Renal cortex interstitium (tissue), 11 donors: ENCODE data around the gene PLAC8L1. TPM values are rescaled to one million over a fixed set of nuclear protein-coding genes. Genes with fewer than 3 reads are reported as not detected.

ENCODE experiments used
- DNase-seq, 11 donors: peaks; one replicate each; pipeline ENCODE4 v3.0.0-alpha.2; 2013; ENCODE audit warnings: low read depth in 9 of 11, low spot score in 4 of 11; ENCODE audit errors: extremely low read depth in 1 of 11
- polyA plus RNA-seq, 3 donors: library from polyadenylated mRNA; unstranded; fragments of 120-200 nt; gene quantifications; one replicate each; pipeline ENCODE4 v1.2.1, GENCODE V29; 2013; ENCODE audit not compliant: insufficient read length in 3 of 3

The PLAC8L1 gene
- polyA plus RNA-seq, 3 donors = 0.76 to 1.1 (median 1.0) TPM

- no peak for DNase-seq
These were observed 17.3 kb downstream of the PLAC8L1 start for GRCh38 chr5:146088098-146088497.

DNA sequence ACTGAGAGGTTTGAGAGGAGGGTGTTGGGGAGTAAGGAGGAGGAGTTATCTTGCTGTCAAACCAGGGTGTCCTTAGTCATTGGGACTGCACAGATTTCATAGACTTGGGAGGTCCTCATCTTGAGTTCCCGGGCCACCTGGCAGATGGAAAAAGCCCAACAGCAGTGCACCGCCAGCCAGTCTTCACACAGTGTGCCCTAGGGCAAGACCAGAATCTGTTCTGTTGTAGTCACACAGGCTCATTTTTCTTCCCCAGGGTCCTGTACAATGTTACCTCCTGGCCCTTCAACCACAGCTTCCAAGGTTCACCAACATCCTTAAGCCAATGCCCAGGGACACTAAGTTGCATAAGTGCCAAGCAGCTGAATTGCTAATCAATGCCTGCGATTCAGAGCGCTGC lies 21.0 kb downstream of the PLAC8L1 start:
- no peak for DNase-seq

- no peak for DNase-seq
These were observed 22.6 kb downstream of the PLAC8L1 start for GRCh38 chr5:146082798-146083197.

GRCh38 chr5:146081556-146081955 lies 23.8 kb downstream of the PLAC8L1 start:
- peak; percentile 17 to 65 (median 45) for DNase-seq

DNA sequence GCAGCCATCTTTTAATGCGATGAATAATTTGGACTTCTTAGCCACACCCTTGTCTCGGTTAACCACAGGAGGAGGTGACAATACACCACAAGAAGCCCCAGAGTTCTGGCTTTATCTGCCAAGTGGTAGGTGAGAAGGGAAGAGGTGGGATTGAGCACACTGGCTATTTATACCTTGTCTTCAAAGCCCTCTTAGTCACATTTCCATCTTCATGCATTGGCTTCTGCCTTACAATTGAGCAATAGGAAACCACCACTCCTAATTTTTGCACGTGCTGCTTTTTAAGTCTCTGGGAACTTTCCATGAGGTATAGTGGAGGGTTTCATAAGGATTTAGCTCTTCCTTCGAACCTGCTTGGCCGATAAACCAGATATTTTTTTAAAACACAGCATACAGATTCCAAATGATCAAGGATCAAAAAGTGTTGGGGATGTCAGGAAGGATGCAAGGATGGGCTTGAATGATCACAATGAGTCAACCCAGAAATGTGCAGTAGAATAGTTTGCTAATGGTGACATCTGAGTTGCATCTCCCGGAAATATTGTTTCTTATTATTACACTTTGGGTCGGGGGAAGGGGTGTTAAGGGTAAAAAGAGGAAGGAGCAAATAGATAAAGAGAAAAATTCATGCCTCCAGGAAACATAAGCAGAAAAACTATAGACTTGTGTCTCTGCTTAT lies 25.5 kb downstream of the PLAC8L1 start:
- DNase-seq = no peak

DNA sequence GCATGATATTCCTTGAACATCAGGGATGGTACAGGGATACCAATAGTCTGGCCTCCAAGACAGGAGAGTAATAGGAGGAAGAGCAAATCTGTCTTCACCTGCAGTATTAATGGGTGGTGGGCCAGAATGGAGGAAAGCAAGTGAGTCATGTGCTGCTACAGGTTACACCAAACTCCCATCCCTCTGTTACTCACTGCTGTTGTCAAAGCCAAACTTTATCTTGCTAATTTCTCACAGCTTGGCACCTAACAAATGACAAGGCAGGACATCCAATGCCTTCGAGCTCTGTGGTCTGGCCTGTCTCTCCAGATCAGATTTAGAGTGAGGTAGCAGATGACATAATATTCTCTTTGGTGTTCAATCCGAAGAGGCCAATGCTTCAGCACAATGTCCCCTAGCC lies 26.8 kb downstream of the PLAC8L1 start:
- no peak for DNase-seq

- DNase-seq = no peak
These were observed 28.9 kb downstream of the PLAC8L1 start for GRCh38 chr5:146076455-146076854.

DNA sequence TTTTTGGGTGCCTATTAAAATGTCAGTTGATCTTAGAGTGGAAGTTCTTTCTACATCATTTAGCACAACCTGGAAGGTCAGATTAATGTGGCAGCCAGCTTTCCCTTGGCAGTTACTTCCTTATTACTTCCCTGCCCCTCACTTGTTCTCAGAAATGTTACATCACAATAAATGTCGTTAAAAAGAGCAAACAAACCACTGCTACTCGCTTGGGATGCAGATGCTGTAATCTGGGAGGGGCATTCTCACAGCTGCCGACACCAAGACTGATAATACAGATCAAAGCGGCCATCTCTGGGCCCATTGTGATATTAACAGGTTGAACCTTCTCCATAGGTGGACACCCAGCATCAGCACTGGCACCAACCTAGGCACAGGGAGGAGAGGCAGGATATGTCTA lies 29.3 kb downstream of the PLAC8L1 start:
- no peak for DNase-seq

- no peak for DNase-seq
These were observed 32.0 kb downstream of the PLAC8L1 start for GRCh38 chr5:146073239-146073900.

DNA sequence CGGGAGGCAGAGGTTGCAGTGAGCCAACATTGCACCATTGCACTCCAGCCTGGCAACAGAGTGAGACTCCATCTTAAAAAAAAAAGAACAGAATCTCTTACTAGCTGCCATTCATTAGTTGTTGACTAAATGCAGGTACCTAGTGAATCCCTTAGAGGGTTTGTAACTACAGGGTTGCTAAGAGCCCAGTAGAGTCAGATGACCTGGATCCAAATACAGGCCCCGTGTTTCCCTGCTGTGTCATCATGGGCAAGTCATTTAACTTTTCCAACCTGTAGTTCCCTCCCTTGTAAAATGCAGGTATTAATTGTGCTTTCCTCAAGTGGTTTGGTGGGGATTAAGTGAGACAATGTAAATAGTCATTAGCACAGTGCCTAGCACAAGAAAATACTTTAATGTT lies 32.8 kb downstream of the PLAC8L1 start:
- no peak for DNase-seq

DNA sequence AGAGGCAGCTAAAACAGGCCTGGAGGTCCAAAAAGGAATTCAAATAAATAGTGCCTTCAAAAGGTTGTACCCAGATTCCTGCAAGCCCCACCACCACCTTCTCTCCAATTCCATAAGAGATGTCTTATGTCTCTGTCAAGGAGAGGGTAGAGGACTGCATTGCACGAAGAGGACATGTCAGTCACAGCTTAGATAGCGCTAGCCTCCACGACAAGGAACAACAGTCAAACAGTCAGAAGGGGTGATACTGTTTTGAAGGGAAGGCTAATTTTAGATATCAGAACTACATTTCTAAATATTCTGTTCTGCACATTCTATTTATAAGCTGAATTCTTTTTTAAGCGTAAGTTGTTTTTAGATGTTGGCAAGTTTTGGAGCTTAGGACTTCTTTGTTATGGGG lies 34.2 kb downstream of the PLAC8L1 start:
- no peak for DNase-seq

GRCh38 chr5:146070746-146071145 lies 34.6 kb downstream of the PLAC8L1 start:
- no peak for DNase-seq

DNA sequence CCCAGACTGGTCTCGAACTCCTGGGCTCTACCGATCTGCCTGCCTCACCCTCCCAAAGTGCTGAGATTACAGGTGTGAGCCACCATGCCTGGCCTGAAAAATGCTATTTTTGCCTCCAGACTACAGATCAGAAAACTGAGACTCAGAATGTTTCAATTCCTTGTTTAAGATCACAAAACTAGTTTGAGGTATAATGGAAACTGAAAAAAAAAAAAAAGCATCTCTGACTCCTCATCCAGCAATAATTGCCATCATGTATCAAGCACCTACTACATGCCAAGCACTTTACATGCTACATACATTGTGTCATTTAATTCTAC lies 35.6 kb downstream of the PLAC8L1 start:
- no peak for DNase-seq

- no peak for DNase-seq
These were observed 36.2 kb downstream of the PLAC8L1 start for GRCh38 chr5:146068977-146069779.

DNA sequence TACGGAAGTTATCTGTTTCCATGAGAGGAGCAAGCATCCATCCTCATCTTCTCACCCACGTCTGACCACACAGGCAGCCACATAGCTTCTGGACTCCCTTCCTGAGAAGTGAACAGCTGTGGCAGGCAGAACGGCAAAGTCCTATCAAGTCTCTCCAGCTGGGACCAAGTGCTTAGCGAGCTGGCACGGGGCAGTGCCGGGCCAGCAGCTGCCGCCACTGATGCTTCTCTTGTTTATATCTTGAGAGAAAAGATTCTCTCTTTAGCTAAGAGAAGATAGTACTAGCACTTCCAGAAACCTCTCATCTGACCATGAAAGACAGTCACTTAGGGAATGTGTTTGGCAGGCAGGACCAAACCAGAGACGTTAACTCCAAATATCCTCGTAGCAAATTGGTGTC lies 37.2 kb downstream of the PLAC8L1 start:
- no peak for DNase-seq

DNA sequence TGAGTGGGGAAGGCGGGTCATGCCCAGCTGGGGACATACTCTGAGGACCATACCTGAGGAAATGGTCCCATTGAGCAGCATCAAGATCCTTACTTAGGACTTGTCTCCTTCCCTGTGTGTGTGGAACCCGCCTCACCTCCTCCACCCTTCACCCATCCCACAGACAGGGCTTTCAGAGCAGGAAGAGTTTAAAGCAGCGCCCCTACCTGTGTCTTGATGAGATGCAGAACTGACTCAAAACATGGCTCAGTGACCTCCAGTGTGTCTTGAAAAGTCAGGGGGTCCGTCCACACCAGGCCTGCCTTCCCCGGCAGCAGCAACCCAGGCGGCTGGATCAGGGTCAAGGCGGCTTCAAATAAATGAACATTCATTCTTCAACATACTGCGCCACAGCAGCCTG lies 38.4 kb downstream of the PLAC8L1 start:
- DNase-seq = no peak

DNA sequence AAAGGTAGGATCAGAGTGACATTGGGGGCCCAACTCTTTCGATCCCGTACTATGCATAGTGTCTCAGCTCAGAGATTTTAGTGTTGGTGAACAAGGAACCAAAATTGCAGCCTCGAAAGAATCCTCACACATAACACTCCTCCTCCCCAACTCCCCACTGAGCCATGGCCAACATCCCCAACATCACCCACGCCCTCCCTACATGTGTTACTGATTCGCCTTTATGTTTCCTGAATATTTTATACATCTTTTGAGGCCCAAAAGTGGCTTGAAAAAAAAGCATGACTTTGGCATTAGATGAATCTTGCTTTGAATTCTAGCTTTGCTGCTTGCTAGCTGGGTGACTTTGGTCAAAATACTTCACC lies 45.2 kb downstream of the PLAC8L1 start:
- DNase-seq = no peak

GRCh38 chr5:146059460-146060220 lies 45.7 kb downstream of the PLAC8L1 start:
- no peak for DNase-seq

DNA sequence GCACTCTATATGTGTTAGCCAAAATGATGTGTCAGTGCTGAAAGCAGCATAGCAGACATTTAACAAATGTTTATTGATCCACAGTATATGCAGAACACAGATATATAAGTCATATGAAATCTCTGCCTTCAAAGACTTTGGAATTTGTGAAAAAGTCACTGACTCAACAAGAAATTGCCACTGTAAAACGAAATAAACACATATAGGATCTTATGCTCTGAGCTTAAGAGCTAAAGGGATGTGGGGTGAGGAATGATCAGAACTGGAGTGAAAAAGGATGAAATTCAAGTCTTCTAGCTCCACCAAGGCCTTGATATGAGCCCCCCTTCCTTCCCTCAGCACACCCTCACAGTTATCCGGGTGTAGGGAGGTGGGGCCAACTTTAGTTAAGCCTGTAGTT lies 49.9 kb downstream of the PLAC8L1 start:
- no peak for DNase-seq

- no peak for DNase-seq
These were observed 52.6 kb downstream of the PLAC8L1 start for GRCh38 chr5:146052780-146053179.
